Stimulated activated CD4-positive, alpha-beta T cell treated with anti-CD3 and anti-CD28 coated beads, Interleukin-4, amount 100 ng/mL, for 1 hour (primary cell): ENCODE data around the gene ITSN2.

ENCODE experiments used
- DNase-seq: peaks from one replicate; pipeline ENCODE4 v3.0.0-alpha.2; 2020

ITSN2 gene

GRCh38 chr2:24262421-24262970, 97.8 kb downstream of the ITSN2 start:
- DNase-seq, result no peak

GRCh38 chr2:24261441-24261840, 98.9 kb downstream of the ITSN2 start:
- no peak for DNase-seq

- DNase-seq, result no peak
Measured at GRCh38 chr2:24259316-24259715, 101.0 kb downstream of the ITSN2 start.

- DNase-seq, result no peak
Measured at GRCh38 chr2:24258718-24259117, 101.6 kb downstream of the ITSN2 start.

GRCh38 chr2:24253303-24253919, 106.9 kb downstream of the ITSN2 start:
- no peak for DNase-seq

DNA sequence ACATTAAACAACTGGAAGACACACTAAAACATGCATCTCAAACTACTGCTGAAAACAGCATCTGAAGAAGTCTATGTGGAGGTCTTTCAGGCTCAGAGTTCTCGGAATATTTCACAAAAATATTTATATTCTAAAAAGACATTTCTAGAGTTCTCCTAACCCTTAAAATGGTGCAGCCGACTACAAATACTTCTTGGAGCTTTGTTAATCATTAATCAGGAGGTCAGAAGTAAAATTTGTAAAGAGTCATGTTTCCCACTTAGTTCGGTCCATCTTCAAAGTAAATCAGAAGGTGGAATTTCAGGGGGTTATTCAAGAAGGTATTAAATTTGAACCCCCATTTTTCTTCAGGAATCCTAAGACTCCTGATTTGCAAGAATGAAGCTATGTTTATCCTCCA, 112.7 kb downstream of the ITSN2 start:
- DNase-seq, result no peak

GRCh38 chr2:24247164-24247563, 113.2 kb downstream of the ITSN2 start:
- DNase-seq, result no peak

GRCh38 chr2:24245986-24246776, 114.2 kb downstream of the ITSN2 start:
- DNase-seq, result no peak

GRCh38 chr2:24241528-24241927, 118.8 kb downstream of the ITSN2 start:
- DNase-seq, result no peak

- DNase-seq, result no peak
Measured at GRCh38 chr2:24239553-24239952, 120.8 kb downstream of the ITSN2 start.

DNA sequence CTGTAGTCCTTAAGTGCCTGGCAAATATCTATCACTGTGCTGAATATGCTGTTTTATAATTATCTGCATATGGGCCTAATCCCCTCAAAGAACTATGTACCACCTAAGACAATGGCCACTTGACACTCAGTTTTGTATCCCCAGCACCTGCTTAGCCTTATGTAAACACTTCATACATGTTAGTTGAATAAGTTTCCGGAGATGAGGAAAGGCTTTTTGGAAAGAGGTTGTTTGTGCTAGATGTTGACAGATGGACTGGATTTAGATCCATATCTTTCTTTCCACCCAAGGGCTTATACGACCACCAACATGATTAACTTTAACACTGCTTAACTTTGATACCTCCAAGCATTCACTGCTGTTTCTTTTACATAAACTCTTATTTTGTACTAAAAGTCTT, 122.2 kb downstream of the ITSN2 start:
- DNase-seq, result no peak

- DNase-seq, result no peak
Measured at GRCh38 chr2:24237313-24237712, 123.0 kb downstream of the ITSN2 start.

DNA sequence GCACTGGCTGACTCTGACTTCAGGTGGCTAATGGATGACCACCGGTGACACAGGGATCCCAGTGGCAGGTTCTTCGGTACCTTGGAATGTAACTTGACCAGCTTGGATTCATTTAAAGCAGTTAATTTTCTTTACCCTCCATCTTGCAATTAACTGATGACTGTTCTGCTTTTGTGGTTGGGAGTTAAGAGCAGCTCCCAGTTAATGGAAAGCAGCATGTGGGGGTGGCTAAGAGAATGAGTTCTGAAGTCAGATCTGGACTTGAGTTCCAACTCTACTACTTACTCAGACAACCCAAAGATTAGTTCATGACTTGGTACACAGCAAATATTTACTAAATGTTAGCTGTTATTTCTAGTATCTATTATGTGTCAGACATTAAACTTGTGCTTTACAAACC, 127.0 kb downstream of the ITSN2 start:
- DNase-seq, result no peak

GRCh38 chr2:24231461-24231881, 128.9 kb downstream of the ITSN2 start:
- no peak for DNase-seq

GRCh38 chr2:24228470-24228869, 131.9 kb downstream of the ITSN2 start:
- no peak for DNase-seq

DNA sequence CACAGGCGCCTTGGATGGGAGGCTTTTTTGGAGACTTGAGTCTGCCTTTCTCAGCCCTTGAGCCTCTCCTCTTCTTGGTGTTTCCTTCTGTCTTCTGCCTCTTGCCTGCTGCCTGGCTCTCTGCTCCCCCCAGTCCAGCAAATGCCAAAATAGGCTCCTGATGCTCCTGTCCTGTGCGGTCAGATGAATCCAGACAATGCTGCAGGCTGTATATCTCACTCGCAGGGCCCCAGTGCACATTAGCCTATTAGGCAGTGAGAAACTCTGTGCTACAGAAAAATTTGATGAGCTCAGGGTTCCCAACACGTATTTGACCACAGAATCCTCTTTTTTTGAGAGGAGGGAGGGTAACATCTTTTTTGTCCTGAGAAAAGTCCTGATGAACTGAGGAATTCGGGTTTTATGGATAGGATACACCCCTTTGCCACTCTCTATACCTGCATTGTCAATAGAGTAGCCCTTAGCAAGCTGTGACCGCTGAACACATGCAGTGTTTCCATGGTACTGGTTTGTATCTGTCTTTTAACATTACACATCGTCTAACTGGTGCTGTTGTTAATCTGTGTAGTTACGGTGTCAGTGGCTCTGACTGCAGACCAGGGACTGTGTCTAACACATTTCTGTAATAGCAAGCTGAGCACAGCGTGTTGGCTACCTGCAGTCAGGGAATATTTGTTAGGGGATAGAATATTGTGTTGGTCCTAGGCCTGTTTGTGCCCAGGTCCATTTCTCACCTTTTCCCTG, 134.7 kb downstream of the ITSN2 start:
- DNase-seq, result no peak

DNA sequence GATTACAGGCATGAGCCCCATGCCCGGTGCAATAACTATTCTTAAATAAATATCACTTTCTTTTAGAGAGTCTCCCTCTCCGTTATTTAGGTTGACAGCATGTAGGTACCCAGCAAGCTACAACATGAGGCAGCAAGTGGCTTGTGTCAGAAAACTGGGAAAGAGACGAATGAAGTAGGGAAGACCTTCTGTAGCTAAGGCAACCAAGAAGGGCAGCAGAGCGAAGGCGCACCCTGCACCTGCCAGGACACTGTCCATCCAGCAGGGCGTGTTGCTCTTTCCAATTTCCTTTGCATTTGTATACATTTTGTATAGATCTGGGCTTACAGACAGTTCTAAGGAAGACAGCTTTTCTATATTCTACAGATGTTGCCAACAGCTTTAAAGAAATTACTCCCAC, 137.4 kb downstream of the ITSN2 start:
- DNase-seq, result no peak

- DNase-seq, result no peak
Measured at GRCh38 chr2:24221343-24222050, 138.8 kb downstream of the ITSN2 start.

- no peak for DNase-seq
Measured at GRCh38 chr2:24220554-24221291, 139.6 kb downstream of the ITSN2 start.

GRCh38 chr2:24214880-24215279, 145.5 kb downstream of the ITSN2 start:
- no peak for DNase-seq

GRCh38 chr2:24211408-24211807, 148.9 kb downstream of the ITSN2 start:
- DNase-seq, result no peak

DNA sequence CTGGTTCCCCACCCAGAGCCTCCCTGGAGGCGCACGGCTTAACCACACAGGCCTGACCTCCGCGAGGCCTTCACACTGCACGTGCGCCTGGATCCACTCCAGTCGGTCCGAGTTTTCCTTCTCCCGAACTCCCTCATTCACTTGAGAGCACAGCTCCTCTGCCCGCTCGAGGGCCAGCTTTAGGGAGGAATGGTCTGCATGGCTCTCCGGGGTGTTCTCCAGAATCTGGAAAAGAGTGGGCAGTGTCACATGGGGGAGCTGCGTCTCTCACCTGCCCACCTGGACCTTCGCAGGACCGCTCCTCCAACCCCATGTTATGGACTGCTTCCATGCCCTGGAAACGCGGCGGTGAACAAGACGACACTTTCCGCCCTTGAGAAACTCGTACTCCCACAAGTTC, 149.6 kb downstream of the ITSN2 start:
- no peak for DNase-seq
